K562 (cell line): Measurements from ENCODE around the gene CAMK2G. TPM values are rescaled to one million over a fixed set of nuclear protein-coding genes. Genes with fewer than 3 reads are reported as not detected.
A peak's percentile ranks its signal among the peaks of the same experiment; 100 is the strongest.

Experiments
- ARID2 ChIP-seq: fragments of 450-650 bp; IDR thresholded peaks from 2 replicates; pipeline ENCODE4 v1.6.1; 2017; ENCODE audit warnings: antibody characterized with exemption, mild to moderate bottlenecking
- CREM ChIP-seq: IDR thresholded peaks from 2 replicates; pipeline ENCODE4 v1.6.1; 2014; ENCODE audit warnings: antibody characterized with exemption, low read depth
- HOXB6 ChIP-seq: fragments of 250-450 bp; sonication (Bioruptor Pico); IDR thresholded peaks from 2 replicates; pipeline ENCODE4 v1.5.1; 2022; ENCODE audit warnings: mild to moderate bottlenecking, borderline replicate concordance
- MTA3 ChIP-seq: fragments of 450-650 bp; formaldehyde crosslinking; IDR thresholded peaks from 2 replicates; pipeline ENCODE4 v1.6.1; 2017; ENCODE audit warnings: mild to moderate bottlenecking, borderline replicate concordance
- OTX1 ChIP-seq: fragments of 450-650 bp; formaldehyde crosslinking; IDR thresholded peaks from 2 replicates; pipeline ENCODE4 v1.4.0; 2022; ENCODE audit warnings: mild to moderate bottlenecking
- RCOR1 ChIP-seq, 2 experiments: IDR thresholded peaks; 2 replicates each; pipeline ENCODE4 v1.6.1; 2012; ENCODE audit warnings: low read depth in 2 of 2, low read length in 2 of 2, borderline replicate concordance in 1 of 2, improper control_type of control experiment in 1 of 2
- ZNF224 ChIP-seq: sonication (generic); formaldehyde crosslinking; IDR thresholded peaks from 2 replicates; pipeline ENCODE4 v1.8.0; 2022; ENCODE audit warnings: mild to moderate bottlenecking, missing genetic modification reagents
- polyA plus RNA-seq, 8 experiments: library from polyadenylated mRNA; depleted of rRNA in 4 of 8; stranded (reverse) in 5 of 8; unstranded in 3 of 8; fragments of >200 nt; fragmentation: Nextera tagmentation in 2 of 8; fragmentation: Illumina TruSeq in 1 of 8; extraction: Ambion mirVana in 2 of 8; extraction: Trizol in 1 of 8; gene quantifications; 2 replicates each; pipeline versions ENCODE4 v1.2.1 to v1.2.3, GENCODE V29; 2011 to 2014; ENCODE audit warnings: inconsistent platforms in 1 of 8, missing spikeins in 1 of 8
- total RNA-seq, 7 experiments: library from RNA; depleted of rRNA in 6 of 7; stranded (reverse); fragments of >200 nt in 6 of 7; fragmentation: Illumina TruSeq in 2 of 7; extraction: Trizol in 2 of 7; gene quantifications; 2 replicates each; pipeline versions ENCODE4 v1.2.1 to v1.2.3, GENCODE V29; 2011 to 2021; ENCODE audit warnings: low replicate concordance in 1 of 7
- TF ChIP-seq, protein P1 (sequence below), 2 experiments: fragments of 250-450 bp in 1 of 2; fragments of 450-650 bp in 1 of 2; sonication (Bioruptor Pico) in 1 of 2; IDR thresholded peaks; 2 replicates each; pipeline versions ENCODE4 v1.6.1 to v1.8.0; 2016 to 2021; ENCODE audit warnings: mild to moderate bottlenecking in 2 of 2, moderate library complexity in 2 of 2, missing compliant biosample characterization in 1 of 2, missing genetic modification characterization in 1 of 2
- TF ChIP-seq, protein P2 (sequence below): fragments of 450-650 bp; IDR thresholded peaks from 2 replicates; pipeline ENCODE4 v1.6.1; 2016; ENCODE audit warnings: mild to moderate bottlenecking, moderate library complexity
- TF ChIP-seq, protein P3 (sequence below), 3 experiments: fragments of 200-800 bp in 1 of 3; sonication (Bioruptor generic) in 1 of 3; sonication (generic) in 1 of 3; formaldehyde crosslinking in 1 of 3; IDR thresholded peaks; 2 replicates each; pipeline versions ENCODE4 v1.6.1 to v1.8.0; 2016 to 2022; ENCODE audit warnings: mild to moderate bottlenecking in 2 of 3, missing compliant biosample characterization in 2 of 3, missing genetic modification characterization in 2 of 3, missing genetic modification reagents in 1 of 3
- TF ChIP-seq, protein P4 (sequence below): fragments of 250-450 bp; sonication (Bioruptor Pico); IDR thresholded peaks from 2 replicates; pipeline ENCODE4 v1.4.0; 2020; ENCODE audit warnings: mild to moderate bottlenecking

CAMK2G gene
- total and polyA plus RNA-seq, 9 of the 15 experiments (the other 6 are each of a cell fraction or from before 2014, with no cell fraction given) = 9.0 to 37.9 (median 32.6) TPM

DNA sequence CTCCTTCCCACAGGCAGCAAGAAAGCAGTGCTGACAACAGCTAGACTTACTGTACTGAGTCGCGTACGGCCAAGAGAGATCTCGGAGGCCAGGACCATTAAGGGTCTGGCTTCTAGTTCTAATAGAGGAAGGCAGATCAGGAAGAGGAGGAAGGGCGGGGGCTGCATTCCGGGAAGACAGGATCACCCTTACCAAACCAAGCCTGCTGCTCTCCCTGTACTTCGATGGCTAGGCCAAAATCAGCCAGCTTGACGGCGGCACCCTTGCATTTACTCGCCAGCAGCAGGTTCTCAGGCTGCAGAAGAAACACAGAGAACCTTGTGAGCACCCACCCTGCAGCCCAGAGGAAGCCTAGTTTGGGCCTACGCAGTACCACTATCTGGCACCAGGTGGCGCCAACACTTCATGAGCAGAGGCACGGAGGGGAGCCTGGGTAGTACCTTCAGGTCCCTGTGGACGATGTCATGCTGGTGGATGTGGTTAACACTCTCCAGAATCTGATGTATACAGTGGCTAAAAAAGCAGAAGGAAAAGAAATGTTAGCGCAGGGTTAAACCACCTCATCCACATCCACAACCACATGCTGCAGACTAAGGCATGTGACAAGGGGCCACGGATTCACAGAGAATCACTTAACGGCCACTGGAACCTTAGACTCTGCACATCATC, 25.4 kb downstream of the CAMK2G start (continued):
- peak; percentile 71 for TF ChIP-seq CREM
- TF ChIP-seq RCOR1 (IDR thresholded peaks at IDR 0.05; ENCODE audit: borderline replicate concordance in 1 of 2, low read depth in 2 of 2, low read length in 2 of 2) = peak in 1 of 2 experiments; percentile 72; a peak in 1 of 4 replicates
- TF ChIP-seq MTA3 = 0 out of 2 replicates have a peak, but pooled peaks have one; percentile 34
- TF ChIP-seq OTX1 (CRISPR knock-in tag) = no peak
- TF ChIP-seq, protein P1, sequence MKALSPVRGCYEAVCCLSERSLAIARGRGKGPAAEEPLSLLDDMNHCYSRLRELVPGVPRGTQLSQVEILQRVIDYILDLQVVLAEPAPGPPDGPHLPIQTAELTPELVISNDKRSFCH (CRISPR knock-in tag; IDR thresholded peaks at IDR 0.05) = no peak
- TF ChIP-seq, protein P1 (tag; IDR thresholded peaks at IDR 0.05) = 0 out of 2 replicates have a peak, but pooled peaks have one; percentile 38
- TF ChIP-seq HOXB6 (CRISPR knock-in tag) = no peak
- no peak for TF ChIP-seq ZNF224 (CRISPR knock-in tag)
- TF ChIP-seq, protein P2, sequence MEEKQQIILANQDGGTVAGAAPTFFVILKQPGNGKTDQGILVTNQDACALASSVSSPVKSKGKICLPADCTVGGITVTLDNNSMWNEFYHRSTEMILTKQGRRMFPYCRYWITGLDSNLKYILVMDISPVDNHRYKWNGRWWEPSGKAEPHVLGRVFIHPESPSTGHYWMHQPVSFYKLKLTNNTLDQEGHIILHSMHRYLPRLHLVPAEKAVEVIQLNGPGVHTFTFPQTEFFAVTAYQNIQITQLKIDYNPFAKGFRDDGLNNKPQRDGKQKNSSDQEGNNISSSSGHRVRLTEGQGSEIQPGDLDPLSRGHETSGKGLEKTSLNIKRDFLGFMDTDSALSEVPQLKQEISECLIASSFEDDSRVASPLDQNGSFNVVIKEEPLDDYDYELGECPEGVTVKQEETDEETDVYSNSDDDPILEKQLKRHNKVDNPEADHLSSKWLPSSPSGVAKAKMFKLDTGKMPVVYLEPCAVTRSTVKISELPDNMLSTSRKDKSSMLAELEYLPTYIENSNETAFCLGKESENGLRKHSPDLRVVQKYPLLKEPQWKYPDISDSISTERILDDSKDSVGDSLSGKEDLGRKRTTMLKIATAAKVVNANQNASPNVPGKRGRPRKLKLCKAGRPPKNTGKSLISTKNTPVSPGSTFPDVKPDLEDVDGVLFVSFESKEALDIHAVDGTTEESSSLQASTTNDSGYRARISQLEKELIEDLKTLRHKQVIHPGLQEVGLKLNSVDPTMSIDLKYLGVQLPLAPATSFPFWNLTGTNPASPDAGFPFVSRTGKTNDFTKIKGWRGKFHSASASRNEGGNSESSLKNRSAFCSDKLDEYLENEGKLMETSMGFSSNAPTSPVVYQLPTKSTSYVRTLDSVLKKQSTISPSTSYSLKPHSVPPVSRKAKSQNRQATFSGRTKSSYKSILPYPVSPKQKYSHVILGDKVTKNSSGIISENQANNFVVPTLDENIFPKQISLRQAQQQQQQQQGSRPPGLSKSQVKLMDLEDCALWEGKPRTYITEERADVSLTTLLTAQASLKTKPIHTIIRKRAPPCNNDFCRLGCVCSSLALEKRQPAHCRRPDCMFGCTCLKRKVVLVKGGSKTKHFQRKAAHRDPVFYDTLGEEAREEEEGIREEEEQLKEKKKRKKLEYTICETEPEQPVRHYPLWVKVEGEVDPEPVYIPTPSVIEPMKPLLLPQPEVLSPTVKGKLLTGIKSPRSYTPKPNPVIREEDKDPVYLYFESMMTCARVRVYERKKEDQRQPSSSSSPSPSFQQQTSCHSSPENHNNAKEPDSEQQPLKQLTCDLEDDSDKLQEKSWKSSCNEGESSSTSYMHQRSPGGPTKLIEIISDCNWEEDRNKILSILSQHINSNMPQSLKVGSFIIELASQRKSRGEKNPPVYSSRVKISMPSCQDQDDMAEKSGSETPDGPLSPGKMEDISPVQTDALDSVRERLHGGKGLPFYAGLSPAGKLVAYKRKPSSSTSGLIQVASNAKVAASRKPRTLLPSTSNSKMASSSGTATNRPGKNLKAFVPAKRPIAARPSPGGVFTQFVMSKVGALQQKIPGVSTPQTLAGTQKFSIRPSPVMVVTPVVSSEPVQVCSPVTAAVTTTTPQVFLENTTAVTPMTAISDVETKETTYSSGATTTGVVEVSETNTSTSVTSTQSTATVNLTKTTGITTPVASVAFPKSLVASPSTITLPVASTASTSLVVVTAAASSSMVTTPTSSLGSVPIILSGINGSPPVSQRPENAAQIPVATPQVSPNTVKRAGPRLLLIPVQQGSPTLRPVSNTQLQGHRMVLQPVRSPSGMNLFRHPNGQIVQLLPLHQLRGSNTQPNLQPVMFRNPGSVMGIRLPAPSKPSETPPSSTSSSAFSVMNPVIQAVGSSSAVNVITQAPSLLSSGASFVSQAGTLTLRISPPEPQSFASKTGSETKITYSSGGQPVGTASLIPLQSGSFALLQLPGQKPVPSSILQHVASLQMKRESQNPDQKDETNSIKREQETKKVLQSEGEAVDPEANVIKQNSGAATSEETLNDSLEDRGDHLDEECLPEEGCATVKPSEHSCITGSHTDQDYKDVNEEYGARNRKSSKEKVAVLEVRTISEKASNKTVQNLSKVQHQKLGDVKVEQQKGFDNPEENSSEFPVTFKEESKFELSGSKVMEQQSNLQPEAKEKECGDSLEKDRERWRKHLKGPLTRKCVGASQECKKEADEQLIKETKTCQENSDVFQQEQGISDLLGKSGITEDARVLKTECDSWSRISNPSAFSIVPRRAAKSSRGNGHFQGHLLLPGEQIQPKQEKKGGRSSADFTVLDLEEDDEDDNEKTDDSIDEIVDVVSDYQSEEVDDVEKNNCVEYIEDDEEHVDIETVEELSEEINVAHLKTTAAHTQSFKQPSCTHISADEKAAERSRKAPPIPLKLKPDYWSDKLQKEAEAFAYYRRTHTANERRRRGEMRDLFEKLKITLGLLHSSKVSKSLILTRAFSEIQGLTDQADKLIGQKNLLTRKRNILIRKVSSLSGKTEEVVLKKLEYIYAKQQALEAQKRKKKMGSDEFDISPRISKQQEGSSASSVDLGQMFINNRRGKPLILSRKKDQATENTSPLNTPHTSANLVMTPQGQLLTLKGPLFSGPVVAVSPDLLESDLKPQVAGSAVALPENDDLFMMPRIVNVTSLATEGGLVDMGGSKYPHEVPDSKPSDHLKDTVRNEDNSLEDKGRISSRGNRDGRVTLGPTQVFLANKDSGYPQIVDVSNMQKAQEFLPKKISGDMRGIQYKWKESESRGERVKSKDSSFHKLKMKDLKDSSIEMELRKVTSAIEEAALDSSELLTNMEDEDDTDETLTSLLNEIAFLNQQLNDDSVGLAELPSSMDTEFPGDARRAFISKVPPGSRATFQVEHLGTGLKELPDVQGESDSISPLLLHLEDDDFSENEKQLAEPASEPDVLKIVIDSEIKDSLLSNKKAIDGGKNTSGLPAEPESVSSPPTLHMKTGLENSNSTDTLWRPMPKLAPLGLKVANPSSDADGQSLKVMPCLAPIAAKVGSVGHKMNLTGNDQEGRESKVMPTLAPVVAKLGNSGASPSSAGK = no peak
- peak; percentile 94 for TF ChIP-seq ARID2
- TF ChIP-seq, protein P3, sequence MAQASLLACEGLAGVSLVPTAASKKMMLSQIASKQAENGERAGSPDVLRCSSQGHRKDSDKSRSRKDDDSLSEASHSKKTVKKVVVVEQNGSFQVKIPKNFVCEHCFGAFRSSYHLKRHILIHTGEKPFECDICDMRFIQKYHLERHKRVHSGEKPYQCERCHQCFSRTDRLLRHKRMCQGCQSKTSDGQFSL (CRISPR knock-in tag; IDR thresholded peaks at IDR 0.05) = no peak
- TF ChIP-seq, protein P3 (tag; IDR thresholded peaks at IDR 0.05) = no peak
- TF ChIP-seq, protein P4, sequence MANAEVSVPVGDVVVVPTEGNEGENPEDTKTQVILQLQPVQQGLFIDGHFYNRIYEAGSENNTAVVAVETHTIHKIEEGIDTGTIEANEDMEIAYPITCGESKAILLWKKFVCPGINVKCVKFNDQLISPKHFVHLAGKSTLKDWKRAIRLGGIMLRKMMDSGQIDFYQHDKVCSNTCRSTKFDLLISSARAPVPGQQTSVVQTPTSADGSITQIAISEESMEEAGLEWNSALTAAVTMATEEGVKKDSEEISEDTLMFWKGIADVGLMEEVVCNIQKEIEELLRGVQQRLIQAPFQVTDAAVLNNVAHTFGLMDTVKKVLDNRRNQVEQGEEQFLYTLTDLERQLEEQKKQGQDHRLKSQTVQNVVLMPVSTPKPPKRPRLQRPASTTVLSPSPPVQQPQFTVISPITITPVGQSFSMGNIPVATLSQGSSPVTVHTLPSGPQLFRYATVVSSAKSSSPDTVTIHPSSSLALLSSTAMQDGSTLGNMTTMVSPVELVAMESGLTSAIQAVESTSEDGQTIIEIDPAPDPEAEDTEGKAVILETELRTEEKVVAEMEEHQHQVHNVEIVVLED (CRISPR knock-in tag) = no peak
